Ovary (tissue), 3 donors: ENCODE measurements around the gene ACAP3.

Experiments
- CTCF ChIP-seq, 3 donors: fragments of 450-650 bp in 2 of 3; fragments of 200-600 bp in 1 of 3; IDR thresholded peaks; one replicate each; pipeline versions ENCODE4 v1.5.1 to v1.8.0; 2016 to 2022; ENCODE audit warnings: antibody characterized with exemption in 3 of 3, mild to moderate bottlenecking in 1 of 3
- POLR2A ChIP-seq: fragments of 450-650 bp; IDR thresholded peaks from one replicate; pipeline ENCODE4 v1.6.1; 2017; ENCODE audit warnings: antibody characterized with exemption, mild to moderate bottlenecking, moderate library complexity
- donor health status: DM: no; HTN: no; CAD: no.

DNA sequence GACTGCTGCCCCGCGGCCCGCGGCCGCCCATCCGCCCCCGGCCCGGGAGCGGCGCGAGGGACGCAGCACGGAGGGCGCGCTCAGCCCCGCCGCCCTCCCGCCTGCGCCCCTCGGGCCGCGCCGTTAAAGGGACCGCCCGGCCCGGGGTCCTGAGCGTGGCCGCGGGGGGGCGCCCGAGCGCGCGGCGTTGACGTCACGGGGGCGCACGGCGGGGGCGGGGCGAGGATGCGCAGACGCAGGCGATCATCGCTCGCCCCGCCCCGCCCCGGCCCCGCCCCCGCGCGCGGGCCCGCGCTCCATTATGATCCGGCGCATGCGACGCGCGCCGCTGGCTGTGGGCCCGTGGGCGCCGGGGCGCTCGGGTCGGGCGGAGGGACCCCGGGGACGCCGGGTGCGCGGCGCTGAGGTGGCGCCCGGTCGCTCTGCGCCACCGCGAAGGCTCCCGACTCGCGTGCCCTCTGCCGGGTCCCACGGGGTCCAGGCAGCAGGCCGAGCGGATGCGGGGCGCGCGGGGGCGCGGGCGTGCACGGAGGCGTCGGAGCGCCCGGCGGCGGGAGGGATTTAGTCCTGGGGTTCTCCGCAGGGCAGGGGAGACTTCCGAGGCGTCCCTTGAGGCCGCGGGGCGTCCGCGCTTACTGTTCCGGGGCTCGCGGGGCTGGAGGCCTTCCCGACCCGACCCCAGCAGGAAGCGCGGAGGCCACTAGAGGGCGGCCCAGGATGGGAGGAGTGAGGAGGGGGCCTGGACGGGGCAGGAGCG lies 41.7 kb upstream of the ACAP3 start, which contains the start of gene DVL1:
- peak in 2 of 3 donors; percentile 68 to 77 for TF ChIP-seq CTCF (IDR thresholded peaks at IDR 0.05)
- TF ChIP-seq POLR2A: peak; percentile 41
